K562 (cell line): ENCODE results near the gene KIF9. TPM values are rescaled to one million over a fixed set of nuclear protein-coding genes. Genes with fewer than 3 reads are reported as not detected.

Experiments
- AFF4 ChIP-seq: sonication (generic); formaldehyde crosslinking; IDR thresholded peaks from 2 replicates; pipeline ENCODE4 v1.8.0; 2023; ENCODE audit warnings: mild to moderate bottlenecking, missing genetic modification reagents
- ATF3 ChIP-seq, 2 experiments: fragments of 450-650 bp in 1 of 2; sonication (generic) in 1 of 2; formaldehyde crosslinking in 1 of 2; IDR thresholded peaks in 1 of 2; conservative IDR thresholded peaks in 1 of 2; 2 replicates each; pipeline versions ENCODE4 v1.6.1 to v1.8.1; 2016 to 2023; ENCODE audit warnings: mild to moderate bottlenecking in 2 of 2, moderate library complexity in 2 of 2, inconsistent platforms in 1 of 2, missing genetic modification reagents in 1 of 2
- CREB3 ChIP-seq: fragments of 450-650 bp; conservative IDR thresholded peaks from 2 replicates; pipeline ENCODE4 v1.6.1; 2016; ENCODE audit warnings: missing genetic modification characterization, low read depth, mild to moderate bottlenecking, missing compliant biosample characterization, moderate library complexity
- FOXO4 ChIP-seq: fragments of 450-650 bp; formaldehyde crosslinking; IDR thresholded peaks from 2 replicates; pipeline ENCODE4 v1.4.0; 2020; ENCODE audit warnings: mild to moderate bottlenecking, moderate library complexity
- FUS ChIP-seq: fragments of 200-400 bp; formaldehyde crosslinking; optimal IDR thresholded peaks from 2 replicates; pipeline ENCODE3; 2017; ENCODE audit warnings: low read depth, low read length
- JUND ChIP-seq, 2 experiments: IDR thresholded peaks; 2 replicates in 1 of 2; 3 replicates in 1 of 2; pipeline ENCODE4 v1.6.1; 2011; ENCODE audit warnings: borderline replicate concordance in 2 of 2, low read depth in 2 of 2, low read length in 2 of 2, improper control_type of control experiment in 1 of 2, missing biosample characterization in 1 of 2, missing genetic modification characterization in 1 of 2, missing genetic modification reagents in 1 of 2
- KDM2B ChIP-seq: fragments of 250-450 bp; sonication (Bioruptor Pico); IDR thresholded peaks from 2 replicates; pipeline ENCODE4 v1.8.0; 2021; ENCODE audit warnings: mild to moderate bottlenecking, moderate library complexity
- SP1 ChIP-seq: sonication (generic); formaldehyde crosslinking; IDR thresholded peaks from 2 replicates; pipeline ENCODE4 v1.8.1; 2022; ENCODE audit warnings: mild to moderate bottlenecking, missing genetic modification reagents
- SRF ChIP-seq, 2 experiments: fragments of 250-450, 450-650 bp in 1 of 2; sonication (Bioruptor Pico) in 1 of 2; sonication (generic) in 1 of 2; formaldehyde crosslinking; IDR thresholded peaks; 2 replicates each; pipeline versions ENCODE4 v1.5.0 to v1.5.1; 2020 to 2022; ENCODE audit warnings: mild to moderate bottlenecking in 1 of 2, missing genetic modification reagents in 1 of 2
- USF1 ChIP-seq: sonication (generic); formaldehyde crosslinking; IDR thresholded peaks from 2 replicates; pipeline ENCODE4 v1.9.0; 2022; ENCODE audit warnings: mild to moderate bottlenecking, missing genetic modification reagents
- XRCC4 ChIP-seq: IDR thresholded peaks from one replicate; pipeline ENCODE4 v1.6.1; 2011; ENCODE audit not compliant: insufficient read depth, insufficient read length; ENCODE audit errors: extremely low read depth
- ZKSCAN8 ChIP-seq: fragments of 200-800 bp; sonication (Bioruptor generic); IDR thresholded peaks from 2 replicates; pipeline ENCODE4 v1.6.1; 2016; ENCODE audit warnings: missing genetic modification characterization, missing compliant biosample characterization
- ZNF24 ChIP-seq: fragments of 450-650 bp; IDR thresholded peaks from 2 replicates; pipeline ENCODE4 v1.6.1; 2016
- ZNF512 ChIP-seq: IDR thresholded peaks from 2 replicates; pipeline ENCODE4 v1.6.1; 2016; ENCODE audit warnings: missing genetic modification characterization, missing compliant biosample characterization
- polyA plus RNA-seq, 8 experiments: library from polyadenylated mRNA; depleted of rRNA in 4 of 8; stranded (reverse) in 5 of 8; unstranded in 3 of 8; fragments of >200 nt; fragmentation: Nextera tagmentation in 2 of 8; fragmentation: Illumina TruSeq in 1 of 8; extraction: Ambion mirVana in 2 of 8; extraction: Trizol in 1 of 8; gene quantifications; 2 replicates each; pipeline versions ENCODE4 v1.2.1 to v1.2.3, GENCODE V29; 2011 to 2014; ENCODE audit warnings: inconsistent platforms in 1 of 8, missing spikeins in 1 of 8
- total RNA-seq, 7 experiments: library from RNA; depleted of rRNA in 6 of 7; stranded (reverse); fragments of >200 nt in 6 of 7; fragmentation: Illumina TruSeq in 2 of 7; extraction: Trizol in 2 of 7; gene quantifications; 2 replicates each; pipeline versions ENCODE4 v1.2.1 to v1.2.3, GENCODE V29; 2011 to 2021; ENCODE audit warnings: low replicate concordance in 1 of 7

Gene KIF9
- total and polyA plus RNA-seq, 9 of the 15 experiments (the other 6 are each of a cell fraction or from before 2014, with no cell fraction given): 16.9 to 56.9 (median 25.0) TPM

GRCh38 chr3:47323431-47324277, 41.1 kb upstream of the KIF9 start (continued):
- TF ChIP-seq ATF3 (IDR thresholded peaks at IDR 0.05) (no peak), ATF3 (CRISPR knock-in tag; conservative IDR thresholded peaks at IDR 0.05) (no peak), CREB3 (tag) (no peak), AFF4 (CRISPR knock-in tag) (no peak), USF1 (CRISPR knock-in tag) (peak; percentile 21; the same call in 1 of the 2 replicates), ZKSCAN8 (CRISPR knock-in tag) (no peak), ZNF24 (no peak), XRCC4 (no peak), SRF (CRISPR knock-in tag; IDR thresholded peaks at IDR 0.05) (no peak), ZNF512 (tag) (peak; percentile 75), JUND (IDR thresholded peaks at IDR 0.05; ENCODE audit: borderline replicate concordance, low read depth, low read length) (0 out of 2 replicates have a peak, but pooled peaks have one; percentile 33), JUND (tag; IDR thresholded peaks at IDR 0.05; ENCODE audit: borderline replicate concordance, low read depth, low read length) (no peak), SP1 (CRISPR knock-in tag) (no peak), FUS (no peak), FOXO4 (CRISPR knock-in tag) (no peak), KDM2B (CRISPR knock-in tag) (no peak)
